ENCODE results near the gene ANKRD66. TPM values are rescaled to one million over a fixed set of nuclear protein-coding genes. Genes with fewer than 3 reads are reported as not detected.
"Not testable (repeated sequence)": the region's sequence is repeated elsewhere in the genome, so short reads cannot be mapped to it uniquely, and the experiment has no call there.

Gene ANKRD66
- total RNA-seq, 1 experiment from 2014 or later = not detected

- TF ChIP-seq, protein P1, sequence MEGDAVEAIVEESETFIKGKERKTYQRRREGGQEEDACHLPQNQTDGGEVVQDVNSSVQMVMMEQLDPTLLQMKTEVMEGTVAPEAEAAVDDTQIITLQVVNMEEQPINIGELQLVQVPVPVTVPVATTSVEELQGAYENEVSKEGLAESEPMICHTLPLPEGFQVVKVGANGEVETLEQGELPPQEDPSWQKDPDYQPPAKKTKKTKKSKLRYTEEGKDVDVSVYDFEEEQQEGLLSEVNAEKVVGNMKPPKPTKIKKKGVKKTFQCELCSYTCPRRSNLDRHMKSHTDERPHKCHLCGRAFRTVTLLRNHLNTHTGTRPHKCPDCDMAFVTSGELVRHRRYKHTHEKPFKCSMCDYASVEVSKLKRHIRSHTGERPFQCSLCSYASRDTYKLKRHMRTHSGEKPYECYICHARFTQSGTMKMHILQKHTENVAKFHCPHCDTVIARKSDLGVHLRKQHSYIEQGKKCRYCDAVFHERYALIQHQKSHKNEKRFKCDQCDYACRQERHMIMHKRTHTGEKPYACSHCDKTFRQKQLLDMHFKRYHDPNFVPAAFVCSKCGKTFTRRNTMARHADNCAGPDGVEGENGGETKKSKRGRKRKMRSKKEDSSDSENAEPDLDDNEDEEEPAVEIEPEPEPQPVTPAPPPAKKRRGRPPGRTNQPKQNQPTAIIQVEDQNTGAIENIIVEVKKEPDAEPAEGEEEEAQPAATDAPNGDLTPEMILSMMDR (conservative IDR thresholded peaks at IDR 0.05) = no peak
- no peak overlapping the region for H3K27ac ChIP-seq (ENCODE audit: insufficient read length, low read depth, low read length)
- no peaks in the 10 kb centered on the region for H3K27me3 ChIP-seq (ENCODE audit: insufficient read depth, low read length)
- H3K4me2 ChIP-seq (ENCODE audit: insufficient read depth, insufficient read length, low read length) = no peak overlapping the region
- no peak overlapping the region for H3K18ac ChIP-seq (ENCODE audit: insufficient read length, low read depth, low read length)
- no CpG with 5 or more reads among the region's 2 CpGs for WGBS (ENCODE audit: extremely low coverage, insufficient read length, low lambda C conversion rate)
- H3T11ph ChIP-seq (ENCODE audit: low read length) = no peak overlapping the region
- H2BK120ac ChIP-seq (ENCODE audit: low read depth, low read length, poor library complexity, severe bottlenecking) = no peak overlapping the region
- no peaks in the 10 kb centered on the region for H3K27me3 Mint-ChIP-seq (ENCODE audit: low read depth)
- H4K20me1 ChIP-seq (ENCODE audit: control insufficient read depth, insufficient read depth, insufficient read length) = no peaks in the 10 kb centered on the region
- H3K9me3 Mint-ChIP-seq = no peaks in the 10 kb centered on the region; a peak in 1 of 5 replicates
- H3K56ac ChIP-seq (ENCODE audit: insufficient read length, low read depth, low read length) = no peak overlapping the region
- peaks cover 0 to 4% (median 0%) of the 10 kb centered on the region in 3 experiments; a peak in 1 of 7 replicates for H3K36me3 Mint-ChIP-seq (ENCODE audit: insufficient read depth in 1 of 3, low read depth in 3 of 3)
- H3K4me3 Mint-ChIP-seq = no peak overlapping the region
- no peak overlapping the region for H2AK5ac ChIP-seq (ENCODE audit: insufficient read length, low read length)
- no peak overlapping the region for H3K9ac ChIP-seq (ENCODE audit: extremely low read depth, insufficient read length, low read length)
- H3K4ac ChIP-seq (ENCODE audit: low read depth, low read length) = no peak overlapping the region
- no peak overlapping the region for H2BK15ac ChIP-seq (ENCODE audit: low read depth, low read length)
- H3K4me1 Mint-ChIP-seq = no peaks in the 10 kb centered on the region; a peak in 1 of 4 replicates
- no peak overlapping the region for H3K14ac ChIP-seq (ENCODE audit: insufficient read depth, low read length)
- H4K8ac ChIP-seq (replicated peaks; ENCODE audit: insufficient read length, low read depth, low read length) = no peak overlapping the region
- no peaks in the 10 kb centered on the region for H3K9me3 ChIP-seq (ENCODE audit: control insufficient read depth, low read depth, low read length)
- no peak overlapping the region for H3K27ac Mint-ChIP-seq
- H2BK12ac ChIP-seq (ENCODE audit: insufficient read length, low read depth, low read length) = no peak overlapping the region
- no peak for DNase-seq
- H4K5ac ChIP-seq (ENCODE audit: insufficient read length, low read depth, low read length) = no peak overlapping the region
- no peaks in the 10 kb centered on the region for H3K79me2 ChIP-seq (ENCODE audit: insufficient read depth, low read length)
- H3K4me1 ChIP-seq (ENCODE audit: insufficient read depth, low read length) = no peaks in the 10 kb centered on the region
- no peak overlapping the region for H3K23ac ChIP-seq (ENCODE audit: insufficient read length, low read depth, low read length)
- H2BK20ac ChIP-seq (ENCODE audit: low read depth, low read length, poor library complexity, severe bottlenecking) = no peak overlapping the region
- H2BK5ac ChIP-seq (ENCODE audit: insufficient read length, low read length) = no peak overlapping the region
- no peaks in the 10 kb centered on the region for H3K23me2 ChIP-seq (ENCODE audit: insufficient read length, low read depth, low read length, poor library complexity, severe bottlenecking)
- H2AFZ ChIP-seq (ENCODE audit: low read length) = no peak overlapping the region
- no peak overlapping the region for H4K91ac ChIP-seq (ENCODE audit: insufficient read length, low read depth, low read length)
- no peaks in the 10 kb centered on the region for H3K79me1 ChIP-seq (ENCODE audit: insufficient read depth, low read depth, low read length, poor library complexity, severe bottlenecking)
Measured at GRCh38 chr6:46763466-46763865, 16.7 kb downstream of the ANKRD66 start.

DNA sequence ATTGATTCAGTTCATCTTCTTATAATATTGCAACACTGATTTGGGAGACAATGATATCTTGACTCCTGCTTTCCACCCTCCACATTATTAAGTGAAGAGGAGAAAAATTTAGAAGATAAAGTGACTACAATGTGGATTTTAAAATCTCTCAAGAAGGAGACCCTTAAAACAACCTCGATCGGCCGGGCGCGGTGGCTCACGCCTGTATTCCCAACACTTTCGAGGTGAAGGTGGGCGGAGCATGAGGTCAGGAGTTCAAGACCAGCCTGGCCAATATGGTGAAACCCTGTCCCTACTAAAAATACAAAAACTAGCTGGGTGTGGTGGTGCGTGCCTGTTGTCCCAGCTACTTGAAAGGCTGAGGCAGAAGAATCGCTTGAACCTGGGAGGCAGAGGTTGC lies 17.5 kb downstream of the ANKRD66 start:
- not testable (repeated sequence) for H2BK5ac ChIP-seq (ENCODE audit: insufficient read length, low read length); H3K23ac ChIP-seq (ENCODE audit: insufficient read length, low read depth, low read length); H3K4me3 Mint-ChIP-seq; H4K91ac ChIP-seq (ENCODE audit: insufficient read length, low read depth, low read length); H3K14ac ChIP-seq (ENCODE audit: insufficient read depth, low read length); H3K18ac ChIP-seq (ENCODE audit: insufficient read length, low read depth, low read length); H2BK12ac ChIP-seq (ENCODE audit: insufficient read length, low read depth, low read length); H3K4me2 ChIP-seq (ENCODE audit: insufficient read depth, insufficient read length, low read length); H3K56ac ChIP-seq (ENCODE audit: insufficient read length, low read depth, low read length); H3K4ac ChIP-seq (ENCODE audit: low read depth, low read length); H3K36me3 Mint-ChIP-seq (ENCODE audit: insufficient read depth in 1 of 3, low read depth in 3 of 3); H3K9me3 ChIP-seq (ENCODE audit: control insufficient read depth, low read depth, low read length); H3K27me3 Mint-ChIP-seq (ENCODE audit: low read depth); H3K79me1 ChIP-seq (ENCODE audit: insufficient read depth, low read depth, low read length, poor library complexity, severe bottlenecking); H3K27ac Mint-ChIP-seq; H4K20me1 ChIP-seq (ENCODE audit: control insufficient read depth, insufficient read depth, insufficient read length); H3K9me3 Mint-ChIP-seq; H3K27ac ChIP-seq (ENCODE audit: insufficient read length, low read depth, low read length); H2AK5ac ChIP-seq (ENCODE audit: insufficient read length, low read length); H2BK20ac ChIP-seq (ENCODE audit: low read depth, low read length, poor library complexity, severe bottlenecking); DNase-seq; H3K9ac ChIP-seq (ENCODE audit: extremely low read depth, insufficient read length, low read length); H3K79me2 ChIP-seq (ENCODE audit: insufficient read depth, low read length); H3K4me1 ChIP-seq (ENCODE audit: insufficient read depth, low read length); H3K4me1 Mint-ChIP-seq; H2AFZ ChIP-seq (ENCODE audit: low read length); H4K8ac ChIP-seq (replicated peaks; ENCODE audit: insufficient read length, low read depth, low read length); H3T11ph ChIP-seq (ENCODE audit: low read length); H4K5ac ChIP-seq (ENCODE audit: insufficient read length, low read depth, low read length); H2BK15ac ChIP-seq (ENCODE audit: low read depth, low read length); H3K27me3 ChIP-seq (ENCODE audit: insufficient read depth, low read length); H2BK120ac ChIP-seq (ENCODE audit: low read depth, low read length, poor library complexity, severe bottlenecking); H3K23me2 ChIP-seq (ENCODE audit: insufficient read length, low read depth, low read length, poor library complexity, severe bottlenecking)
- no CpG with 5 or more reads among the region's 10 CpGs for WGBS (ENCODE audit: extremely low coverage, insufficient read length, low lambda C conversion rate)
